Stimulated activated CD8-positive, alpha-beta memory T cell treated with anti-CD3 and anti-CD28 coated beads, Interleukin-4, amount 100 ng/mL, for 1 hour (primary cell): Measurements from ENCODE around the gene NCAPD3.

Experiments used
- DNase-seq, 2 donors: peaks; one replicate each; pipeline ENCODE4 v3.0.0-alpha.2; 2020; ENCODE audit warnings: low read depth in 2 of 2, low spot score in 1 of 2

The NCAPD3 gene

GRCh38 chr11:134170177-134170918 is 53.4 kb downstream of the NCAPD3 start:
- DNase-seq, result no peak

- DNase-seq, result no peak
Measured at GRCh38 chr11:134164490-134165370, 59.0 kb downstream of the NCAPD3 start.

GRCh38 chr11:134159652-134160051 is 64.1 kb downstream of the NCAPD3 start:
- no peak for DNase-seq

GRCh38 chr11:134158023-134158422 is 65.7 kb downstream of the NCAPD3 start:
- DNase-seq, result no peak

- DNase-seq, result no peak
Measured at GRCh38 chr11:134157451-134157850, 66.3 kb downstream of the NCAPD3 start.

GRCh38 chr11:134155946-134156865 is 67.6 kb downstream of the NCAPD3 start:
- no peak for DNase-seq

- DNase-seq, result no peak
Measured at GRCh38 chr11:134155456-134155855, 68.3 kb downstream of the NCAPD3 start.

- no peak for DNase-seq
Measured at GRCh38 chr11:134154441-134154840, 69.3 kb downstream of the NCAPD3 start.

GRCh38 chr11:134153147-134153905 is 70.4 kb downstream of the NCAPD3 start:
- DNase-seq, result no peak

GRCh38 chr11:134152696-134153095 is 71.1 kb downstream of the NCAPD3 start:
- DNase-seq, result no peak

- no peak for DNase-seq
Measured at GRCh38 chr11:134151083-134151747, 72.6 kb downstream of the NCAPD3 start.

GRCh38 chr11:134150195-134150903 is 73.4 kb downstream of the NCAPD3 start:
- DNase-seq, result no peak

GRCh38 chr11:134149371-134149770 is 74.4 kb downstream of the NCAPD3 start:
- DNase-seq, result no peak

GRCh38 chr11:134146598-134146997 is 77.2 kb downstream of the NCAPD3 start:
- DNase-seq, result no peak

GRCh38 chr11:134145715-134146114 is 78.1 kb downstream of the NCAPD3 start:
- no peak for DNase-seq

- no peak for DNase-seq
Measured at GRCh38 chr11:134144744-134145143, 79.0 kb downstream of the NCAPD3 start.

GRCh38 chr11:134143801-134144200 is 80.0 kb downstream of the NCAPD3 start:
- no peak for DNase-seq

GRCh38 chr11:134142536-134142935 is 81.2 kb downstream of the NCAPD3 start:
- no peak for DNase-seq

- DNase-seq, result no peak
Measured at GRCh38 chr11:134140961-134141490, 82.7 kb downstream of the NCAPD3 start.
